ENCODE data around the gene DBT. TPM values are rescaled to one million over a fixed set of nuclear protein-coding genes. Genes with fewer than 3 reads are reported as not detected.
"Not testable (repeated sequence)": the region's sequence is repeated elsewhere in the genome, so short reads cannot be mapped to it uniquely, and the experiment has no call there.

DBT gene
- 2.2 TPM for total RNA-seq

GRCh38 chr1:100249537-100250257 is at the start of gene DBT:
TSS of gene DBT (minus strand) at chr1:100249834. CDS start at chr1:100249820, 14 bp downstream.
- peak; percentile 63 to 96 (median 93) for DNase-seq (ENCODE audit: low read depth in 2 of 3, low spot score in 2 of 3)

DNA sequence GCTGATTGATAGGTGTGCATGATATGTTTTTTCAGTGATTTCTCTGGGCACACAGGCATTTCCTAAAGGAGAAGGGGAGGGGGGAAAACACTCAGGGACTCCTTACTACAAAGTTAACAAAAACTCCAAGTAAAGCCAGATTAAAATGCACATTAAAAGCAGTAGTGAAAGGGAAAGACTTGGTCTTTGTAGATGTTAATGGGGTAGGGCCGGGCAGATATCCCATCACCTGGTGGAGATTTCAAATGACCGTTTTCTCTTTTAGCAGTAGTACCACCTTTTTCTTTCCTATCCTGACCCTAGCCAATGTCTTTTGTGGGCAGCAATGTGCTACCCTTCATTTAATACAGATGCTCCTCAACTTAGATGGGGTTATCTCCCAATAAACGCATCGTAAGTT is 48.9 kb upstream of the DBT start:
- DNase-seq (ENCODE audit: low read depth in 2 of 3, low spot score in 2 of 3), result no peak

GRCh38 chr1:100296997-100297396 is 47.4 kb upstream of the DBT start:
- DNase-seq (ENCODE audit: low read depth in 2 of 3, low spot score in 2 of 3), result not testable (repeated sequence)

GRCh38 chr1:100296140-100296539 is 46.5 kb upstream of the DBT start:
- DNase-seq (ENCODE audit: low read depth in 2 of 3, low spot score in 2 of 3), result no peak

GRCh38 chr1:100292711-100293110 is 43.1 kb upstream of the DBT start:
- peak in 2 of 3 donors; percentile 66 to 89 for DNase-seq (ENCODE audit: low read depth in 2 of 3, low spot score in 2 of 3)

GRCh38 chr1:100290291-100290690 is 40.7 kb upstream of the DBT start:
- no peak for DNase-seq (ENCODE audit: low read depth in 2 of 3, low spot score in 2 of 3)

DNA sequence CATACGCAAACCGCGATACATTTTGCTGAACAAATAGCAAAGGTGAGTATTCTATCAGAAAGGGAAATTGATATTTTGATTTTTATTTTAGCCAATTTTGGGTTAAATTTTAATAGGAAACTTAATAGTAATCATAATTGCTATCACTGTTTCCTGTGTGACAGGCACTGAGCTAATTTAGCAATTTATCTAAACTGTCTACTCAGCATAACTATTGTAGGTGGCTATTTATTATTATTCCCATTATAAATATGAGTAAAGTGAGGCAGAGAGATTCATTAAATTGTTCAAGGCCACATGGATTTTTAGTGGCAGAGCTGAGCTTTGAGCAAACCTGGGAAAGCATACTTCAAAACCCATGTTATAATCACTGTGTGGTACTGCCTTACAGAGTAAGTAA is 37.5 kb upstream of the DBT start:
- no peak for DNase-seq (ENCODE audit: low read depth in 2 of 3, low spot score in 2 of 3)

DNA sequence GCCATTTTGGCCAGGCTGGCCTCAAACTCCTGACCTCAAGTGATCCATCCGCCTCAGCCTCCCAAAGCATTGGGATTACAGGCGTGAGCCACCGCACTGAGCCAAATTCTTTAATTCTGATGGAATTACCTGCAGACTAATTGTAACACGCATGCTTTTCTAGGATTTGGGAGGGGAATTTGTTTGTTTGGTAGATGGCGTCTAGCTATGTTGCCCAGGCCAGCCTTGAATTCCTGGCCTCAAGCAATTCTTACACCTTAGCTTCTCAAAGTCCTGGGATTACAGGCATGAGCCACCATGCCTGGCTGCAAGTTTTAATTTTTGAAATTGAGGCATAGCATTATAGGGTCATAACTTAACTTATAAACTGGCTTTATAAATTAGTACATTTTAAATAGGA is 35.0 kb upstream of the DBT start:
- DNase-seq (ENCODE audit: low read depth in 2 of 3, low spot score in 2 of 3), result no peak

DNA sequence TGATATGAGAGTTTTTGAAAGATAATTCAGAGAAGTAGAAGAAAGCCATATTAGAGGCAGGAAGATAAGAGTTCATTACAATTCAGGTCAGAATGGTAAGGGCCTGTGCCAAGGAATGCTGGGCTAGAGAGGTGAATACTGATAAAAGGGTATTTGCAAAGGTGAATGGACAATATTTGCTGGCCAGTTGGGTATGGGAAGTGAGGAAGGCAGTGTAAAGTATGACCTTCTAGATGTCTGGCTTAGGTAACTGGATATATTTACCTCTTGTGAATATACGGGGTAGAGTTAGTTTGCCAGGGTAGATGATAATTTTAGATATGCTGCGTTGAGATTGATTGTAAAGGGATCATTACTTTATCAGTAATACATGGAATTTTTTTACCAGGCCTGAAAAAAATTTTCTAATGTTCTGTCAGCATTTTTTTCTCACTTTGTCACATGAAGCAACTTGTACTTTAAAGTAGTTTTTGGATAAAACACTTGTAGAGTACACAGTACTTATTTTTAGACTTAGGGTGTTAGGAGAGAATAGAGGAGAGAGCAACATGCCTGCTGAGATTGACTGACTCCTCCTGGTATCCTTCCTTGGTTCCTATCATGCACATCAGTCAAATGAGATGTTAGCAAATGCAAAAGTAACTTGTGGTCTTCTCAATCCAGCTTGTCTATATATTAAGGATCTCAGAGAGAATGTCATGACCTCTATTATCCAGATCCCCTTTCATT is 30.5 kb upstream of the DBT start:
- no peak for DNase-seq (ENCODE audit: low read depth in 2 of 3, low spot score in 2 of 3)

DNA sequence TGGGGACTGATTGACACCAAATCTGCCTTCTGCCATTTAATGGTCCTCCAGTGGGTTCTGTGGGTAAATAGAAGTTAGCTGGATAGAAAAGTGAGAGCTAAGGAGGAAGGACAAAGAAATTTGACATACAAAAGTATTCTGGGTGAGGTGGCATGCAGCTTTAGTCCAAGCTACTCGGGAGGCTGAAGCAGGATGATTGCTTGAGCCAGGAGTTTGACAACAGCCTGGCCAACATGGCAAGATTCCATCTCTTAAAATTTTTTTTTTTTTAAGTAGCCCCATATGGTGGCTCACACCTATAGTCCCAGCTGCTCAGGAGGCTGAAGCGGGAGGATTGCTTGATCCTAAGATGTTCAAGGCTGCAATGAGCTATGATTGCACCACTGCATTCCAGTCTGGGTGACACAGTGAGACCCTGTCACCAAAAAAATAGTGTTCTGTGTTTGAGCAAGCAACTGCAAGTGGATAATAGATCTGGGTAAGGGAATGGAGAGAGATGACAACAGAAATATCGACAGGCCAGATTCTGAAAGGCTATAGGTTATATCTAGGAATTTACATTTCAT is 29.8 kb upstream of the DBT start:
- DNase-seq (ENCODE audit: low read depth in 2 of 3, low spot score in 2 of 3), result no peak

GRCh38 chr1:100277866-100278265 is 28.2 kb upstream of the DBT start:
- peak in 2 of 3 donors; percentile 35 to 76 for DNase-seq (ENCODE audit: low read depth in 2 of 3, low spot score in 2 of 3)

DNA sequence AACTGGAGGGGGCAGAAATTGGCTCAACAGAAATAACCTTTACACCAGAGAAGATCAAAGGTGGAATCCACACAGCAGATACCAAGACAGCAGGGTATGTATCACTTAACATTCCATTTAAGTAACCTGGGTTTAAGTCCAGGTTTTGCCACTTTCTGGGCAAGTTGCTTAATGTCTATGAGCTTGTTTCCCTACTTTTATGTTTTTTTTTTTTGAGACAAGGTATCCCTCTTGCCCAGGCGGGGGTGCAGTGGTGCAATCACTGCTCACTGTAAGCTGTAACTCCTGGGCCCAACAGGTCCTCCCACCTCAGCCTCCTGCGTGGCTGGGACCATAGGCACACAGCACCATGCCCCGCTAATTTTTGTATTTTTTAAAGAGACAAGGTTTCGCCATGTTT is 18.6 kb upstream of the DBT start:
- no peak for DNase-seq (ENCODE audit: low read depth in 2 of 3, low spot score in 2 of 3)

- peak in 1 of 3 donors; percentile 19 for DNase-seq (ENCODE audit: low read depth in 2 of 3, low spot score in 2 of 3)
Measured at GRCh38 chr1:100267284-100267683, 17.6 kb upstream of the DBT start.

DNA sequence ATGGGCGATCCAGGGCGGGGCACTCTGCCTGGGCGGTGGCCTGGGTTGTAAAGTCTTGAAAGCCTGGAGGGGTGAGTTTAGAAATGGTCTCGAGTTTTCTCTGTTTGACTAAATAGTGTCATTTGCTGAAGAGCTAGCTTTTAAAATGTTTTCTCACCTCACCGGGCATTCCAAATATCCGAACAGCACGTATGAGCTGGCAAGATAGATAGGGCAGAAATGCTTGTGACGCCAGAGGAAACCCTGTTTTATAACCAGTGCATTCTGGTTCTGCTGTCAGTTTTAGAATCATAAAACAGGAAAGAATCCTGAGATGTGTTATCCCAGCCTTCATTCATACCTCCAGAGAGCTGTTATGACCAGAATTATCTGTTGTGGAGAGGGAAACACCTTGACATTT is 17.1 kb upstream of the DBT start:
- DNase-seq (ENCODE audit: low read depth in 2 of 3, low spot score in 2 of 3), result no peak

- peak; percentile 93 to 98 (median 97) for DNase-seq (ENCODE audit: low read depth in 2 of 3, low spot score in 2 of 3)
Measured at GRCh38 chr1:100265931-100266740, 16.5 kb upstream of the DBT start, which contains the start of gene RTCA. TSS of gene RTCA (plus strand) at chr1:100266216. CDS start at chr1:100266376, 160 bp downstream.

DNA sequence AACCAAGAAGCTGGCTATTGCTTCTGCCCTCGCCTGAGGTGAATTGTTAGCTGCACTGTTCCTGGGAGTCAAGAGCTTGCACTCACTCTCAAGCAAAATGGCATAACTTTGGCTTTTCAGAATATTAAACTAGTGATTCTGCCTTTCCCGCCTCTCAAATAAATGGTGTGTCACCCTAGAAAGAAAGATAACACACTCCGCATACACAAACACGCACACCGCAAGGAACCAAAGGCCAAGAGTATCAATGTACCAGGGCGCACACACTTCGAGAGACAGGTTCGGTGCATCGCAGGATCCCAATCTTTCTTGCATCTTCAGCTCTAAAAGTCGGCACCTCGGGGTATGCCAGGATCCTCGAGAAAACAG is 15.9 kb upstream of the DBT start:
- peak in 2 of 3 donors; percentile 30 to 60 for DNase-seq (ENCODE audit: low read depth in 2 of 3, low spot score in 2 of 3)

DNA sequence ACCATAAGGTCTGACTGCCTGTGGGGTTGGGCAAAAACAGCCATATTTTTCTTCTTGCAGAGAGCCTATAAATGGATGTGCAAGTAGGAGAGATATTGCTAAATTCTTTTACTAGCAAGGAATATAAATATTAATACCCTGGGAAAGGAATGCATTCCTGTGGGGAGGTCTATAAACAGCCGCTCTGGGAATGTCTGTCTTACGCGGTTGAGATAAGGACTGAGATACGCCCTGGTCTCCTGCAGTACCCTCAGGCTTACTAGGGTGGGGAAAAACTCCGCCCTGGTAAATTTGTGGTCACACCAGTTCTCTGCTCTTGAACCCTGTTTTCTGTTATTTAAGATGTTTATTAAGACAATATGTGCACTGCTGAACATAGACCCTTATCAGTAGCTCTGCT is 14.4 kb upstream of the DBT start:
- DNase-seq (ENCODE audit: low read depth in 2 of 3, low spot score in 2 of 3), result not testable (repeated sequence)

- DNase-seq (ENCODE audit: low read depth in 2 of 3, low spot score in 2 of 3), result no peak
Measured at GRCh38 chr1:100261686-100262085, 12.1 kb upstream of the DBT start.

DNA sequence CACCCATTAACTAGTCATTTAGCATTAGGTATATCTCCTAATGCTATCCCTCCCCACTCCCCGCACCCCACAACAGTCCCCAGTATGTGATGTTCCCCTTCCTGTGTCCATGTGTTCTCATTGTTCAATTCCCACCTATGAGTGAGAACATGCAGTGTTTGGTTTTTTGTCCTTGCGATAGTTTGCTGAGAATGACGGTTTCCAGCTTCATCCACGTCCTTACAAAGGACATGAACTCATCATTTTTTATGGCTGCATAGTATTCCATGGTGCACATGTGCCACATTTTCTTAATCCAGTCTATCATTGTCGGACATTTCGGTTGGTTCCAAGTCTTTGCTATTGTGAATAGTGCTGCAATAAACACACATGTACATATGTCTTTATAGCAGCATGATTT is 8.8 kb upstream of the DBT start:
- DNase-seq (ENCODE audit: low read depth in 2 of 3, low spot score in 2 of 3), result not testable (repeated sequence)

GRCh38 chr1:100256273-100256672 is 6.6 kb upstream of the DBT start:
- DNase-seq (ENCODE audit: low read depth in 2 of 3, low spot score in 2 of 3), result not testable (repeated sequence)

- DNase-seq (ENCODE audit: low read depth in 2 of 3, low spot score in 2 of 3), result no peak
Measured at GRCh38 chr1:100253552-100253951, 3.9 kb upstream of the DBT start.

Measured in hematopoietic multipotent progenitor cell (in vitro differentiated cells).